HG02623 (cell line): ENCODE data around the gene SEC24C.
"Not testable (repeated sequence)": the region's sequence is repeated elsewhere in the genome, so short reads cannot be mapped to it uniquely, and the experiment has no call there.

Source experiments
- ATAC-seq: cut with Tn5 transposase; IDR thresholded peaks from one replicate; pipeline ENCODE4 v1.9.1; 2021; ENCODE audit warnings: moderate library complexity; ENCODE audit not compliant: unreplicated experiment

Gene SEC24C

GRCh38 chr10:73790886-73791625 is 46.9 kb downstream of the SEC24C start:
- no peak for ATAC-seq

- ATAC-seq = no peak
These were observed 47.8 kb downstream of the SEC24C start for GRCh38 chr10:73791871-73792400.

- ATAC-seq = no peak
These were observed 49.3 kb downstream of the SEC24C start for GRCh38 chr10:73793456-73793855.

GRCh38 chr10:73795491-73795890 is 51.3 kb downstream of the SEC24C start:
- ATAC-seq = not testable (repeated sequence)

- ATAC-seq = not testable (repeated sequence)
These were observed 51.9 kb downstream of the SEC24C start for GRCh38 chr10:73796035-73796434.

- ATAC-seq = no peak
These were observed 52.6 kb downstream of the SEC24C start for GRCh38 chr10:73796766-73797165.

GRCh38 chr10:73797324-73798025 is 53.3 kb downstream of the SEC24C start:
- ATAC-seq = no peak

- ATAC-seq = no peak
These were observed 53.9 kb downstream of the SEC24C start for GRCh38 chr10:73798087-73798486.

GRCh38 chr10:73798927-73799560 is 54.9 kb downstream of the SEC24C start:
- no peak for ATAC-seq

GRCh38 chr10:73799899-73800559 is 55.9 kb downstream of the SEC24C start:
- ATAC-seq = no peak

GRCh38 chr10:73800560-73801252 is 56.5 kb downstream of the SEC24C start:
- no peak for ATAC-seq

- ATAC-seq = no peak
These were observed 57.0 kb downstream of the SEC24C start for GRCh38 chr10:73801253-73801590.

- ATAC-seq = no peak
These were observed 58.3 kb downstream of the SEC24C start for GRCh38 chr10:73802276-73802991.

GRCh38 chr10:73803680-73804286 is 59.6 kb downstream of the SEC24C start:
- ATAC-seq = peak; percentile 52

GRCh38 chr10:73806176-73806950 is 62.2 kb downstream of the SEC24C start:
- ATAC-seq = no peak

- no peak for ATAC-seq
These were observed 63.3 kb downstream of the SEC24C start for GRCh38 chr10:73807471-73807870.

GRCh38 chr10:73808021-73808815 is 64.0 kb downstream of the SEC24C start:
- ATAC-seq = no peak
